ENCODE results near the gene PRDM15.

PRDM15 gene

GRCh38 chr21:41771625-41771945, 107.6 kb downstream of the PRDM15 start:
- Histone ChIP-seq H3K9me3 (no peaks in the 10 kb centered on the region), H3K27ac (no peak overlapping the region), H3K4me3 (no peak overlapping the region), H3K36me3 (no peaks in the 10 kb centered on the region), H3K27me3 (peaks cover 0 to 9% of the 10 kb centered on the region in 2 donors), H3K4me1 (peaks cover 0 to 7% (median 4%) of the 10 kb centered on the region in 4 donors)
- no peak for DNase-seq
- TF ChIP-seq, protein P1, sequence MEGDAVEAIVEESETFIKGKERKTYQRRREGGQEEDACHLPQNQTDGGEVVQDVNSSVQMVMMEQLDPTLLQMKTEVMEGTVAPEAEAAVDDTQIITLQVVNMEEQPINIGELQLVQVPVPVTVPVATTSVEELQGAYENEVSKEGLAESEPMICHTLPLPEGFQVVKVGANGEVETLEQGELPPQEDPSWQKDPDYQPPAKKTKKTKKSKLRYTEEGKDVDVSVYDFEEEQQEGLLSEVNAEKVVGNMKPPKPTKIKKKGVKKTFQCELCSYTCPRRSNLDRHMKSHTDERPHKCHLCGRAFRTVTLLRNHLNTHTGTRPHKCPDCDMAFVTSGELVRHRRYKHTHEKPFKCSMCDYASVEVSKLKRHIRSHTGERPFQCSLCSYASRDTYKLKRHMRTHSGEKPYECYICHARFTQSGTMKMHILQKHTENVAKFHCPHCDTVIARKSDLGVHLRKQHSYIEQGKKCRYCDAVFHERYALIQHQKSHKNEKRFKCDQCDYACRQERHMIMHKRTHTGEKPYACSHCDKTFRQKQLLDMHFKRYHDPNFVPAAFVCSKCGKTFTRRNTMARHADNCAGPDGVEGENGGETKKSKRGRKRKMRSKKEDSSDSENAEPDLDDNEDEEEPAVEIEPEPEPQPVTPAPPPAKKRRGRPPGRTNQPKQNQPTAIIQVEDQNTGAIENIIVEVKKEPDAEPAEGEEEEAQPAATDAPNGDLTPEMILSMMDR (IDR thresholded peaks at IDR 0.05), result no peak
- intact Hi-C loops (cut with DNase I; ENCODE audit: low total_unique reads), result loop anchor here (10.0 kb wide), 1 partner anchor 1717 kb away; no protein-coding TSS in a partner anchor

- intact Hi-C loops (cut with DNase I; ENCODE audit: low total_unique reads), result loop anchor here (10.0 kb wide), 1 partner anchor 1716 kb away; no protein-coding TSS in a partner anchor
- DNase-seq, result no peak
- Histone ChIP-seq H3K27me3 (peaks cover 0 to 13% of the 10 kb centered on the region in 2 donors), H3K4me3 (no peak overlapping the region), H3K9me3 (no peaks in the 10 kb centered on the region), H3K36me3 (no peaks in the 10 kb centered on the region), H3K27ac (no peak overlapping the region), H3K4me1 (peaks cover 0 to 10% (median 9%) of the 10 kb centered on the region in 4 donors)
- TF ChIP-seq, protein P1 (IDR thresholded peaks at IDR 0.05), result no peak
Observed at GRCh38 chr21:41770901-41771624, 108.1 kb downstream of the PRDM15 start.

GRCh38 chr21:41769933-41770332, 109.2 kb downstream of the PRDM15 start:
- no peak overlapping the region for H3K27ac ChIP-seq
- H3K4me1 ChIP-seq, result peaks cover 0 to 13% (median 11%) of the 10 kb centered on the region in 4 donors
- H3K4me3 ChIP-seq, result no peak overlapping the region
- TF ChIP-seq, protein P1 (IDR thresholded peaks at IDR 0.05), result no peak
- H3K27me3 ChIP-seq, result peaks cover 0 to 13% of the 10 kb centered on the region in 2 donors
- H3K36me3 ChIP-seq, result no peaks in the 10 kb centered on the region
- intact Hi-C loops (cut with DNase I; ENCODE audit: low total_unique reads), result loop anchor here (10.0 kb wide), 1 partner anchor 1715 kb away; no protein-coding TSS in a partner anchor
- peak in 1 of 2 donors; percentile 52 for DNase-seq
- H3K9me3 ChIP-seq, result no peaks in the 10 kb centered on the region

- H3K27ac ChIP-seq, result no peak overlapping the region
Observed at GRCh38 chr21:41769521-41769920, 109.6 kb downstream of the PRDM15 start.

GRCh38 chr21:41769111-41769510, 110.0 kb downstream of the PRDM15 start:
- intact Hi-C loops (cut with DNase I; ENCODE audit: low total_unique reads), result no loop called here
- peak overlapping the region; percentile 81 to 83 for H3K27ac ChIP-seq
- peak in 1 of 2 donors; percentile 49 for DNase-seq
- TF ChIP-seq, protein P1 (IDR thresholded peaks at IDR 0.05), result no peak
- no peaks in the 10 kb centered on the region for H3K36me3 ChIP-seq
- peaks cover 0 to 18% (median 11%) of the 10 kb centered on the region in 4 donors for H3K4me1 ChIP-seq
- no peaks in the 10 kb centered on the region for H3K9me3 ChIP-seq
- H3K4me3 ChIP-seq, result peak overlapping the region; percentile 65 to 90
- peaks cover 0 to 13% of the 10 kb centered on the region in 2 donors for H3K27me3 ChIP-seq

More at GRCh38 chr21:41769521-41769920, 109.6 kb downstream of the PRDM15 start:
- intact Hi-C loops (cut with DNase I; ENCODE audit: low total_unique reads), result no loop called here
- Histone ChIP-seq H3K27me3 (peaks cover 0 to 13% of the 10 kb centered on the region in 2 donors), H3K9me3 (no peaks in the 10 kb centered on the region), H3K4me1 (peaks cover 0 to 14% (median 11%) of the 10 kb centered on the region in 4 donors), H3K36me3 (no peaks in the 10 kb centered on the region), H3K4me3 (no peak overlapping the region)
- TF ChIP-seq, protein P1 (IDR thresholded peaks at IDR 0.05), result no peak
- peak in 1 of 2 donors; percentile 53 for DNase-seq

Measured in tibial artery (tissue), 4 donors.